Measurements from ENCODE around the gene HSF2BP. TPM values are rescaled to one million over a fixed set of nuclear protein-coding genes. Genes with fewer than 3 reads are reported as not detected.
"Not testable (repeated sequence)": the region's sequence is repeated elsewhere in the genome, so short reads cannot be mapped to it uniquely, and the experiment has no call there.

Gene HSF2BP
- total RNA-seq, 4 donors from 2014 or later, result 0.39 to 0.97 TPM; not detected in 2

DNA sequence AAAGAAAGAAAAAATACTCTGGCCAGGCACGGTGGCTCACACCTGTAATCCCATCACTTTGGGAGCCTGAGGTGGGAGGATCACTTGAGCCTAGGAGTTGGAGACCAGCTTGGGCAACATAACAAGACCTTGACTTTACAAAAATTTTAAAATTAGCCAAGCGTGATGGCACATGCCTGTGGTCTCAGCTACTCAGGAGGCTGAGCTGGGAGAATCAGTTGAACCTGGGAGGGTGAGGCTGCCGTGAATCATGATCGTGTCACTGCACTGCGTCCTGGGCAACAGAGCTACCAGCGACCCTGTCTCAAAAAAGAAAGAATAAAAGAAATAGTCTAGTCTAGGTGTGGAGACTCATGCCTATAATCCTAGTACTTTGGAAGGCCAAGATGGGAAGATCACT, 22.4 kb upstream of the HSF2BP start:
- TF ChIP-seq CTCF (IDR thresholded peaks at IDR 0.05), result no peak
- no peak for TF ChIP-seq POLR2A (IDR thresholded peaks at IDR 0.05)
- DNase-seq (ENCODE audit: low spot score in 2 of 2), result no peak
- no peak overlapping the region for H3K4me3 ChIP-seq (ENCODE audit: low read depth, poor library complexity, severe bottlenecking)
- intact Hi-C loops (cut with DNase I; ENCODE audit: low total_unique reads), result no loop called here
- 94 to 95% methylated on average over 6 of the region's 6 CpGs for WGBS, 2 donors

DNA sequence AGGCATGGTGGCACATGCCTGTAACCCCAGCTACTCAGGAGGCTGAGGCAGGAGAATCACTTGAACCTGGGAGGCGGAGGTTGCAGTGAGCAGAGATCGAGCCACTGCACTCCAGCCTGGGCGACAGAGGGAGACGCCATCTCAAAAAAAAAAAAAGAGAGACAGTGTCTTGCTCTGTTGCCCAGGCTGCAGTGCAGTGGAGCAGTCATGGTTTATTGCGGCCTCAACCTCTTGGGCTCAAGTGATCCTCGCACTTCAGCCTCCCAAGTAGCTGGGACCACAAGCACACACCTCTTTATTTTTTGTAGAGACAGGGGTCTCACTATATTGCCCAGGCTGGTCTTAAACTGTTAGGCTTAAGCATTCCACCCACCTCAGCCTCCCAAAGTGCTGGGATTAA, 21.1 kb upstream of the HSF2BP start:
- peak in 1 of 2 donors; percentile 18 for DNase-seq (ENCODE audit: low spot score in 2 of 2)
- intact Hi-C loops (cut with DNase I; ENCODE audit: low total_unique reads); H3K4me3 ChIP-seq (ENCODE audit: low read depth, poor library complexity, severe bottlenecking): not testable (repeated sequence)
- WGBS, 2 donors, result 88 to 96% methylated on average over 6 of the region's 6 CpGs

DNA sequence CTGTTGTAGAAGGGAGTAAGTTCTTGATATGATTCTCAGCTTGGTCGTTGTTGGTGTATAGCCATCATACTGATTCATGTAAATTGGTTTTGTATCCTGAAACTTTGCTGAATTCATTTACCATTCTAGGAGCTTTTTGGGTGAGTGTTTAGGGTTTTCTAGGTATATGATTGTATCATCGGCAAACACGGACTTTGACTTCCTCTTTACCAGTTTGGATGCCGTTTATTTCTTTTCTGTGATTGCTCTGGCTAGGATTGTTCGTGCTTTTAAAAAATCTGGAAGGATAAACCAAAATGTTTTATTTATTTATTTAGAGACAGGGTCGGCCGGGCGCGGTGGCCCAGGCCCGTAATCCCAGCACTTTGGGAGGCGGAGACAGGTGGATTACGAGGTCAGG, 20.7 kb upstream of the HSF2BP start:
- no peak for TF ChIP-seq POLR2A (IDR thresholded peaks at IDR 0.05)
- TF ChIP-seq CTCF (IDR thresholded peaks at IDR 0.05), result no peak
- no peak overlapping the region for H3K4me3 ChIP-seq (ENCODE audit: low read depth, poor library complexity, severe bottlenecking)
- DNase-seq (ENCODE audit: low spot score in 2 of 2), result peak in 1 of 2 donors; percentile 13
- intact Hi-C loops (cut with DNase I; ENCODE audit: low total_unique reads), result no loop called here
- WGBS, 2 donors, result 95% methylated on average over 12 of the region's 12 CpGs

- WGBS, 2 donors, result 90 to 97% methylated on average over 15 of the region's 15 CpGs
- TF ChIP-seq CTCF (IDR thresholded peaks at IDR 0.05) (no peak), POLR2A (IDR thresholded peaks at IDR 0.05) (no peak)
- peak in 1 of 2 donors; percentile 57 for DNase-seq (ENCODE audit: low spot score in 2 of 2)
- intact Hi-C loops (cut with DNase I; ENCODE audit: low total_unique reads), result no loop called here
- no peak overlapping the region for H3K4me3 ChIP-seq (ENCODE audit: low read depth, poor library complexity, severe bottlenecking)
These were observed 17.1 kb upstream of the HSF2BP start for GRCh38 chr21:43676391-43676790.

DNA sequence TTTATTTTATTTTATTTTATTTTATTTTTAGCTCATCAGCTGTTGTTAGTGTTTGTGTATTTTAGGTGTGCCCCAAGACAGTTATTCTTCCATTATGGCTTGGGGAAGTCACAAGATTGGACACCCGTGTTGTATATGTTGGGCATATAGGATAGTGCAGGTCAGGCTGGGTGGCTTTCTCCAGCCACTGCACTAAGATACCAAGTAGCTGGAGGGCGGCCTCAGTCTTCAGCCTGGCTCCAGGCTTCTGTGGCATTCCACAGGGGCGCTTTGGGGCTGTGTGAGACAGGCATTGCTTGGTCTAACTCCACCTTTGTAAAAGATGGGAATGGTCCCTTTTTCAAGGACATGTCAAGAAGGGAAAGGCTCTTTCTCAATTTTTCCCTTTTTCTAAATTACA, 16.6 kb upstream of the HSF2BP start:
- no peak overlapping the region for H3K4me3 ChIP-seq (ENCODE audit: low read depth, poor library complexity, severe bottlenecking)
- DNase-seq (ENCODE audit: low spot score in 2 of 2), result peak in 1 of 2 donors; percentile 73
- TF ChIP-seq POLR2A (IDR thresholded peaks at IDR 0.05) (no peak), CTCF (IDR thresholded peaks at IDR 0.05) (no peak)
- intact Hi-C loops (cut with DNase I; ENCODE audit: low total_unique reads), result no loop called here
- WGBS, 2 donors, result 92 to 96% methylated on average over 3 of the region's 3 CpGs

- TF ChIP-seq POLR2A (IDR thresholded peaks at IDR 0.05) (no peak), CTCF (IDR thresholded peaks at IDR 0.05) (no peak)
- peak in 1 of 2 donors; percentile 60 for DNase-seq (ENCODE audit: low spot score in 2 of 2)
- intact Hi-C loops (cut with DNase I; ENCODE audit: low total_unique reads), result loop anchor here (10.0 kb wide), 2 partner anchors 55 to 115 kb away; partner anchors contain the start of gene RRP1
- 92 to 93% methylated on average over 20 of the region's 20 CpGs for WGBS, 2 donors
- H3K4me3 ChIP-seq (ENCODE audit: low read depth, poor library complexity, severe bottlenecking), result no peak overlapping the region
These were observed 10.7 kb upstream of the HSF2BP start for GRCh38 chr21:43669828-43670605.
